Aorta (tissue), 5 donors: ENCODE results near the gene BBOX1. TPM values are rescaled to one million over a fixed set of nuclear protein-coding genes. Genes with fewer than 3 reads are reported as not detected.

ENCODE experiments used
- ATAC-seq: fragments of 200-7000 bp; cut with Tn5 transposase; one replicate; pipeline ENCODE4 v1.9.1; 2022; ENCODE audit warnings: moderate library complexity; ENCODE audit not compliant: low FRiP score
- DNase-seq, 2 donors: peaks; one replicate each; pipeline ENCODE4 v3.0.0-alpha.2; 2020
- H3K27ac ChIP-seq, 2 donors: one replicate each; pipeline ENCODE4 v1.5.1; 2013; ENCODE audit warnings: low read length in 2 of 2, mild to moderate bottlenecking in 2 of 2, moderate library complexity in 2 of 2, control low read depth in 1 of 2, inconsistent platforms in 1 of 2, low read depth in 1 of 2
- H3K27me3 ChIP-seq, 2 donors: one replicate each; pipeline ENCODE4 v1.6.1; 2013; ENCODE audit warnings: control low read depth in 1 of 2, low read length in 1 of 2, mild to moderate bottlenecking in 1 of 2, moderate library complexity in 1 of 2; ENCODE audit not compliant: insufficient read depth in 2 of 2, control insufficient read depth in 1 of 2
- H3K36me3 ChIP-seq, 2 donors: one replicate each; pipeline ENCODE4 v1.6.1; 2013; ENCODE audit warnings: control low read depth in 1 of 2, low read length in 1 of 2, mild to moderate bottlenecking in 1 of 2; ENCODE audit not compliant: insufficient read depth in 2 of 2, control insufficient read depth in 1 of 2
- H3K4me1 ChIP-seq, 2 donors: one replicate each; pipeline ENCODE4 v1.6.1; 2013; ENCODE audit warnings: low read length in 2 of 2, control low read depth in 1 of 2, mild to moderate bottlenecking in 1 of 2, moderate library complexity in 1 of 2; ENCODE audit not compliant: insufficient read depth in 2 of 2, control insufficient read depth in 1 of 2
- H3K4me3 ChIP-seq, 2 donors: one replicate each; pipeline ENCODE4 v1.5.1; 2013; ENCODE audit warnings: low read length in 2 of 2, control low read depth in 1 of 2, mild to moderate bottlenecking in 1 of 2
- H3K9me3 ChIP-seq: one replicate; pipeline ENCODE4 v1.6.1; 2013; ENCODE audit warnings: mild to moderate bottlenecking, low read length; ENCODE audit not compliant: control insufficient read depth
- WGBS, 2 donors: extraction: QIAGEN DNeasy Blood & Tissue Kit; methylation state at CpG; one replicate each; pipeline ENCODE4 v1.1.7; 2013; 5-methylcytosine and 5-hydroxymethylcytosine counted together
- intact Hi-C, 2 donors: fragments of 100-400 bp; cut with DNase I; formaldehyde crosslinking; loops; one replicate each; pipeline versions ENCODE4 v1.14.2 to v1.15.0; 2022
- polyA plus RNA-seq, 2 donors: library from polyadenylated mRNA; stranded (reverse); fragments of 200-250 nt; gene quantifications; one replicate each; pipeline ENCODE4 v1.2.3, GENCODE V29; 2013
- total RNA-seq, 2 donors: library from RNA; stranded (reverse); fragmentation: NEBNext Ultra II Directional; extraction: Animal tissue kit (Norgen Biotek cat#: 25700); gene quantifications; one replicate each; pipeline ENCODE4 v1.2.1, GENCODE V29; 2021
- donor health status: healthy with polysubstance abuse.
- donor health status: Bipolar disorder and iron deficiency.
- donor health status: DM: no; HTN: no; CAD: no.
- donor health status: DM: no; HTN: no; CAD: no.
- donor health status: DM: yes; HTN: yes; CAD: no.

BBOX1 gene
- total and polyA plus RNA-seq, 4 donors: 0.43 to 0.45 TPM; not detected in 2

- Histone ChIP-seq H3K27ac (no peak overlapping the region), H3K4me1 (no peaks in the 10 kb centered on the region), H3K27me3 (no peaks in the 10 kb centered on the region), H3K4me3 (no peak overlapping the region), H3K36me3 (no peaks in the 10 kb centered on the region), H3K9me3 (no peaks in the 10 kb centered on the region)
- intact Hi-C loops: no loop called here
- ATAC-seq: no peak
- 44 to 50% methylated on average over 2 of the region's 2 CpGs for WGBS, 2 donors
- DNase-seq: no peak
Observed at GRCh38 chr11:27020751-27021150, 19.9 kb upstream of the BBOX1 start.

- Histone ChIP-seq H3K4me3 (no peak overlapping the region), H3K36me3 (no peaks in the 10 kb centered on the region), H3K9me3 (no peaks in the 10 kb centered on the region), H3K27ac (no peak overlapping the region), H3K4me1 (no peaks in the 10 kb centered on the region), H3K27me3 (no peaks in the 10 kb centered on the region)
- no peak for ATAC-seq
- intact Hi-C loops: no loop called here
- no peak for DNase-seq
- 13 to 25% methylated on average over 1 of the region's 1 CpG for WGBS, 2 donors
Observed at GRCh38 chr11:27022659-27023251, 17.9 kb upstream of the BBOX1 start.

DNA sequence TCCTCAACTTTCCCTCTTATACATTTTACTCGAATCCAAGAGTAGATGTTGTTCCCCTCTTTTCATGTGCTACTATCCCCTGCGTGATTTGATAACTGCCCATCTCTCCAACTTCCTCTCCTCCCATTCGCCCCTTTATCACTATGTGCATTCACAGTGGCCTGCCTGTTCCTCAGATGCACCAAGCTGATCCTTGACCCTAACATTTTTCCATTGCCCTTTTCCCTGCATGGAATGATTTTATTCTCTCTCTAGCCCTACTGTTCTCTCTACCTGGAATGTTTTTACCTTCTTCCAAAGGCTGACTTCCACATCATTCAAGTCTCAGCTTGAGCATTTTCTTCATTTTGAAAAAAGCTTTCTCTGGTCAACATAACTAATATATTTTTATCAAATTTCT is 15.8 kb upstream of the BBOX1 start:
- DNase-seq (no peak), ATAC-seq (no peak)
- H3K36me3 ChIP-seq: no peaks in the 10 kb centered on the region
- no peaks in the 10 kb centered on the region for H3K27me3 ChIP-seq
- intact Hi-C loops: no loop called here
- 94 to 98% methylated on average over 3 of the region's 3 CpGs for WGBS, 2 donors
- H3K27ac ChIP-seq: no peak overlapping the region
- no peaks in the 10 kb centered on the region for H3K9me3 ChIP-seq
- no peak overlapping the region for H3K4me3 ChIP-seq
- no peaks in the 10 kb centered on the region for H3K4me1 ChIP-seq

- 94% methylated on average over 5 to 6 of the region's 6 CpGs for WGBS, 2 donors
- intact Hi-C loops: no loop called here
Observed at GRCh38 chr11:27025312-27025955, 15.2 kb upstream of the BBOX1 start.

DNA sequence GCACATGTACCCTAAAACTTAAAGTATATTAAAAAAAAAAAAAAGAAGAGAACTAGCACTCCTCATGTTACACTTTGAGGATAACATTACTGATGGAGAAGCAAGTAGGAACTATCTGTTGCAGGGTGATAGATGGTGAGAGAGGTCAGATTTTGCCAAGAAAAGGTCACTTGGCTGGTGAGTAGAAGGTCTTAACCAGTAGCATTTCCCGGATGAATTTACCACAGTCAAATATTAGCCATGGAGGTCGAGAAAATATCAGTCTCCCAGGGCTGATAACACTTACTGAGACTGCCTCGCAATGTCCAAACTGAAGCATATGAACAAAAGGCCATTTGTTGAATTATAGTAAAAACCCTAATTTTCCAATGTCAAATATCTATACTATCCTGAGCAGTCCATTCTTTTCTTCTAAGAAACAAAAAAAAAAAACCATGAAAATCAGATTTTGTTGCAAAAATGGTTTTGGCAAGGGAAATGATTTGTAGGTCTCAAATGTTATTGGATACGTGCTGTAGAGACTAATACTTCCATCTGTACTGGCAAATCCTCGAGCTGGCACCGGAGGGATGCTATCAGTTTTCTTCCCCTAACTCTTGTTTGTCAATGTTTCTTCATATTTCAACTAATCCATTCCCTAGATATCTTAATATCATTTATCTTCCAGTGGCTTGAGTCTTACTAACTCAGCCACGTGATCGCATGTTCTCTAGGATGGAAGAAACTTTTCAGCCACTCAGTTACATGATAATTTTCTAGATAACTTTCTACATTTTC is 14.5 kb upstream of the BBOX1 start:
- intact Hi-C loops: no loop called here

More at GRCh38 chr11:27025312-27025955, 15.2 kb upstream of the BBOX1 start:
- Histone ChIP-seq H3K27me3 (no peaks in the 10 kb centered on the region), H3K4me1 (no peaks in the 10 kb centered on the region), H3K27ac (no peak overlapping the region), H3K9me3 (no peaks in the 10 kb centered on the region), H3K36me3 (no peaks in the 10 kb centered on the region), H3K4me3 (no peak overlapping the region)
- ATAC-seq (no peak), DNase-seq (no peak)

GRCh38 chr11:27028561-27028965 is 12.1 kb upstream of the BBOX1 start:
- H3K27me3 ChIP-seq: no peaks in the 10 kb centered on the region
- H3K36me3 ChIP-seq: no peaks in the 10 kb centered on the region
- WGBS, 2 donors: 3 to 14% methylated on average over 1 of the region's 1 CpG
- no peak overlapping the region for H3K4me3 ChIP-seq
- ATAC-seq: peak; percentile 76
- intact Hi-C loops: no loop called here
- no peaks in the 10 kb centered on the region for H3K9me3 ChIP-seq
- H3K4me1 ChIP-seq: no peaks in the 10 kb centered on the region
- H3K27ac ChIP-seq: no peak overlapping the region
- no peak for DNase-seq

More for the DNA sequence above, 14.5 kb upstream of the BBOX1 start:
- no peak overlapping the region for H3K27ac ChIP-seq
- WGBS, 2 donors: 85 to 87% methylated on average over 8 of the region's 8 CpGs
- H3K27me3 ChIP-seq: no peaks in the 10 kb centered on the region
- H3K4me1 ChIP-seq: no peaks in the 10 kb centered on the region
- DNase-seq: no peak
- no peak overlapping the region for H3K4me3 ChIP-seq
- no peak for ATAC-seq
- H3K9me3 ChIP-seq: no peaks in the 10 kb centered on the region
- no peaks in the 10 kb centered on the region for H3K36me3 ChIP-seq

GRCh38 chr11:27029966-27030365 is 10.6 kb upstream of the BBOX1 start:
- DNase-seq: no peak
- intact Hi-C loops: no loop called here
- H3K4me3 ChIP-seq: no peak overlapping the region
- 61 to 77% methylated on average over 1 of the region's 1 CpG for WGBS, 2 donors
- H3K27ac ChIP-seq: no peak overlapping the region
- H3K4me1 ChIP-seq: no peaks in the 10 kb centered on the region
- no peaks in the 10 kb centered on the region for H3K27me3 ChIP-seq
- no peaks in the 10 kb centered on the region for H3K9me3 ChIP-seq
- ATAC-seq: no peak
- no peaks in the 10 kb centered on the region for H3K36me3 ChIP-seq

GRCh38 chr11:27031754-27032153 is 8.9 kb upstream of the BBOX1 start:
- H3K9me3 ChIP-seq: no peaks in the 10 kb centered on the region
- H3K36me3 ChIP-seq: no peaks in the 10 kb centered on the region
- H3K27ac ChIP-seq: no peak overlapping the region
- H3K4me3 ChIP-seq: no peak overlapping the region
- intact Hi-C loops: no loop called here
- no peaks in the 10 kb centered on the region for H3K27me3 ChIP-seq
- ATAC-seq: no peak
- no peak for DNase-seq
- no peaks in the 10 kb centered on the region for H3K4me1 ChIP-seq
- 86 to 92% methylated on average over 5 of the region's 5 CpGs for WGBS, 2 donors
